Right kidney (tissue), 1 donor: Measurements from ENCODE around the gene MS4A10.

Experiments
- DNase-seq: peaks from one replicate; pipeline ENCODE4 v3.0.0-alpha.2; 2016

The MS4A10 gene

GRCh38 chr11:60766547-60766946, 18.6 kb upstream of the MS4A10 start:
- DNase-seq = no peak

DNA sequence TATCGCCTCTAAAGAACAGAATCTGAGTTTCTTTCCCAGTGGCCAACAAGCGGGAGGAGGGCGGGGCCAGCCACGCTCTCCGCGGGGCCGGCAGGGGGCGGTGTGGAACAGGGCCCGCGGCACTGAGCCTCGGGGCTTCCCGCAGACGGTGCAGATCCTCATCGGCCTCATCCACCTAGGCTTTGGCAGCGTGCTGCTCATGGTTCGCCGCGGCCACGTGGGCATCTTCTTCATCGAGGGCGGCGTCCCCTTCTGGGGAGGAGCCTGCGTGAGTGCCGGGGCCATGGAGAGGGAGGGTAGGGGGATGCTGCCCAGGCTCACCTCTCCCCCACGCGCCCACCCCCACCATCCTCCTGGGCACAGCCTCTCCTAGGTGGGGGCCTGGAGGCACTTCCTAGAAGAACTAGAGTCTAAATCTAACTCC, 17.7 kb upstream of the MS4A10 start:
- DNase-seq = no peak

DNA sequence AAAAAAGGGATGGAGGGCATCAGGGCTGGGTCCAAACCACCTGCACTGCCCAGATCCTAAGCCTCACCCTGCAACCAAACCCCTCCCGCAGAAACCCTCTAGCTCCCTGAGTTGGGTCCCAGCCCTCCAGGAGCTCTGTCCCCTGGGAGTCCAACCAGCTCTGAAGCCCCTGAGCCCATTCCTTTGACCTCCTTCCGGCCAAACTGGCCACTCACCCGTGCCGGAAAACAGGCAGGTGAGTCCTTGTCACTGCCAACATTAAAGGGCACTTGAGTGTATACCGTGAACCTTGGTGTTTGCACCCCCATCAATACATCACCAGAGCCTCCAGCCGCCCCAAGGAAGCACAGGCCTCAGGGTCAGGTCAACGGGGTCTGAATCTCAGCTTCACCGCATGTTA, 16.9 kb upstream of the MS4A10 start:
- no peak for DNase-seq

DNA sequence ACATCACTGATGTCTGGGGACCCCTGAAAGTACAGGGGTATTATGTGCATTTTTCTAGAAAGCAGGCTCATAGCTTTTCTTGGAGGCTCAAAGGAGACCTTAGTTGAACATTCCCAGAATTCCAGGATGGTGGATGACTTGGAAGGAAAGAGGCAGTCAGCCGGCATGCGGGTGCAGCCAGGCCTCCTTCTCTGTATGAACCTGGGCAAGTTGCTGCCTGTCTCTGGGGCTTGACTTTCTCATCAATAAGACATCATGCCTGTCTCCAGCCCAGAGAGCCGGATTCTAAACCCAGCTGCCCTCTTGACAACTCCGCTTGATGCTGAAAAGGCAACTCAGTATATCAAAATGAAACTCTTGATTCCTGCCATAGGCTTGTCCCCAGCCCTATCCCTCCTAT, 15.9 kb upstream of the MS4A10 start:
- no peak for DNase-seq

GRCh38 chr11:60769811-60770210, 15.3 kb upstream of the MS4A10 start:
- DNase-seq = no peak

GRCh38 chr11:60771146-60771545, 14.0 kb upstream of the MS4A10 start:
- DNase-seq = no peak

- DNase-seq = no peak
Observed at GRCh38 chr11:60771879-60772525, 13.1 kb upstream of the MS4A10 start.

- no peak for DNase-seq
Observed at GRCh38 chr11:60772666-60773065, 12.5 kb upstream of the MS4A10 start.

DNA sequence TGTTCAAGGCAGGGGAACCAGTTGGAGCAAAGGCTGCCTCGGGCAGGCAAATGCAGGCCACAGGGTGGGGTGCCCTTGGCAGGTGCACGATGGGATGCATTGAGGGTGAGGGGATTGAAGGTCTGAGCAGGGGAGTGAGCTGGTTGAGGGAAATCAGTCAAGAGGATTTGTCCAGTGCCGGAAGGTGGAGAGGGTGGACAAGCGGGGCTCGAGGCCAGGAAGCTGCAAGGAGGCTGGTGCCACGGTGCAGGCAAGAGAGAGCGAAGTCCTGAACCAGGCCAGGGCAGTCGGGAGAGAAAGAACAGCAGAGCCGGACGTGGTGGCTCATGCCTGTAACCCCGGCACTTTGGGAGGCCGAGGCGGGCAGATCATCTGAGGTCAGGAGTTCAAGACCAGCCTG, 10.4 kb upstream of the MS4A10 start:
- no peak for DNase-seq

DNA sequence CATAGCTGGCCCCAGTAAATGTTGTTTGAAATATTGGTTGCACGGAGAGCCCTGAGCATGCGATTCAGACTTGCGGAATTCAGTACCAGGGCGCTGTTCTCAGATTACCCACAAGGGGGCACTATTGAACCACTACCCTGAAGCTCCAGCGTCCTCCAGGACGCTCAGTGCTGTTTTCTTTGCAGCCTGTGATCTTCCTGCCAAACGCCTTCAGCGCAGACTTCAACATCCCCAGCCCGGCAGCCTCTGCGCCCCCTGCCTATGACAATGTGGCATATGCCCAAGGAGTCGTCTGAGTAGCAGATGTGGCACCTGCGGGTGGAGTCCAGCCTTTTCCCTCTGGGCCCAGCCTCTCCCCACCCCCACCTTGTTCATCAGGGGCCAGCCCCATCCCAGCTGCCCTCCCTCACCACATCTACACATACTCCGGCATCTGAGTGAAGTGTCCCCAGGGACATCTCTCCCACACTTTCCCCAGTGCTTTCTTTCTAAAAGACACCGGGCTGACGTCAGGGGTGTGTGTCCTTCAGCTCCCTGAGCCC, 9.6 kb upstream of the MS4A10 start:
- peak; percentile 56 for DNase-seq

GRCh38 chr11:60776167-60776566, 9.0 kb upstream of the MS4A10 start:
- no peak for DNase-seq

- DNase-seq = no peak
Observed at GRCh38 chr11:60777106-60777505, 8.0 kb upstream of the MS4A10 start.

DNA sequence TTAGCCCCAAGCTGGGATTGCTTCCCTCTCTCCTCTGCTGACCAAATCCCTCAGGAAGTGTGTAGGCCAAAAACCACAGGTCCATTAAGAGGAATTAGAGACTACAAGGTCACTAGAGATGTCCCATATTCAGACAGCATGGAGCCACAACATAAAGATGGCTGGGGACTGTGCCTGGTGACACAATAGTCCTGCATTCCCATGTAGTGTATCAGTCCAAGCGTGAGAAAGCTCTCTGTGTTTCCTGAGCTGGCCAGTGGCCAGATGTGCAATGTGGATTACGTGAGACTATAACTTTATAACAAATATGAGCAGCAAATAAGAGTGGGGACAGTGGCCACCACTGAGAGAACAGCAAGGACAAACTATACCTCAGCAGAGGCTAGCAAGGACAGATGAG, 7.6 kb upstream of the MS4A10 start:
- no peak for DNase-seq

DNA sequence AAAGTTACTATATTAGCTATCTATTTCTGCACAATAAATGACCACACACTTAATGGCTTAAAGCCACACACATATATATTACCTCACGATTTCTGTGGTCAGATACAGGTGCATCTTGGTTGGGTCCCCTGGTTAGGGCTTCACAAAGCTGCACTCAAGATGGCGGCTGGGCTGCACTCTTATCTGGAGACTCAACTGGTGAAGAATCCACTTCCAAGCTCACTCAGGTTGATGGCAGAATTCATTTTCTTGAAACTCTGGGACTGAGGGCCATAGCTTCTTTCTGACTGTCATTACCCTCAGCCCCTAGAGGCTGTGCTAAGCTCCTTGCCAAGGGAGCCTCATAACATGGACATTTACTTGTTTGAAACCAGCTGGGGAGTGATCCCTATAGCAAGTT, 5.1 kb upstream of the MS4A10 start:
- no peak for DNase-seq

GRCh38 chr11:60780774-60781173, 4.4 kb upstream of the MS4A10 start:
- no peak for DNase-seq

DNA sequence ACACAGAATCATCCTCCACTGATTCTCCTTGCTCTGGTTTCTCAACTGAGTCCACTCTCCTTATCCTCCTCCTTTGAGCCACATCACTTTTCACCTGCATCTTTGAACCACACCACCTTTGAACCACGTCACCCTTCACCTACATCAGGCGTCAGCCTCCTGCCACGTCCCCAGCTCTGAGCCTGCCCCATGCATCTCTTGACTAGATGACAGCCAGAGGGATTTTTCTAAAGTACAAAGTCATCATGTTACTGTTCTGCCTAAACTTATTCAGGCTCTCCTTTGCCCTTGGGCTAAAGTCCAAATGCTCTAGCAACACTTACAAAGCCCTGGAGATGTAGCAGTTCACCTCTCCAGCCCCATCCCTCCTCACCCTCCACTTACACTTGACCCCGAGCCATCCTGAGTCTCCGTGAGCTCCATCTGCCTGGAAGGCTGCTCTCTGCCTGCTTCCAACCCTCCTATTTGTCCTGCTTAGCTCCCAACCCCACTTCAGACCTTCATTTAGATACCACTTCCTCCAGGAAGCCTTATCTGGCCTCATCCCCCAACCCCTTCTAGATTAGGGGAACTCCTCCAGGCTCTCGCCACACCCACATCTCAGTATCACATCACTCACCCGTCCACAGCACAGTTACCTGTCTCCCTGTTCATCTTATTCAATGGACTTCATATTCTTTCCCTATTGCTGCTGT, 3.7 kb upstream of the MS4A10 start:
- DNase-seq = no peak

DNA sequence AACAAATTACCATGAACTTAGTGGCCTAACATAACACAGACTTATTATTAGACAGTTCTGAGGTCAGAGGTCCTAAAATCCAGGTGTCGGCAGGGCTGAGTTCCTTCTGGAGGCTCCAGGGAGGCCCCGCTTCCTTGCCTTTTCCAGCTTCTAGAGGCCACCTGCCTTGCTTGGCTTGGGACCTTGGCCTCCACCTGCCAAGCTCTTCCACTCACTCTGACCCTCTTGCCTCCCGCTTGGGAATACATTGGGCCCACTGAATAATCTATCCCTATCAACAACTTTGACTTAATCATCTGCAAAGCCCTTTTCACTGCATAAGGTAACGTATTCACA, 3.2 kb upstream of the MS4A10 start:
- DNase-seq = no peak

DNA sequence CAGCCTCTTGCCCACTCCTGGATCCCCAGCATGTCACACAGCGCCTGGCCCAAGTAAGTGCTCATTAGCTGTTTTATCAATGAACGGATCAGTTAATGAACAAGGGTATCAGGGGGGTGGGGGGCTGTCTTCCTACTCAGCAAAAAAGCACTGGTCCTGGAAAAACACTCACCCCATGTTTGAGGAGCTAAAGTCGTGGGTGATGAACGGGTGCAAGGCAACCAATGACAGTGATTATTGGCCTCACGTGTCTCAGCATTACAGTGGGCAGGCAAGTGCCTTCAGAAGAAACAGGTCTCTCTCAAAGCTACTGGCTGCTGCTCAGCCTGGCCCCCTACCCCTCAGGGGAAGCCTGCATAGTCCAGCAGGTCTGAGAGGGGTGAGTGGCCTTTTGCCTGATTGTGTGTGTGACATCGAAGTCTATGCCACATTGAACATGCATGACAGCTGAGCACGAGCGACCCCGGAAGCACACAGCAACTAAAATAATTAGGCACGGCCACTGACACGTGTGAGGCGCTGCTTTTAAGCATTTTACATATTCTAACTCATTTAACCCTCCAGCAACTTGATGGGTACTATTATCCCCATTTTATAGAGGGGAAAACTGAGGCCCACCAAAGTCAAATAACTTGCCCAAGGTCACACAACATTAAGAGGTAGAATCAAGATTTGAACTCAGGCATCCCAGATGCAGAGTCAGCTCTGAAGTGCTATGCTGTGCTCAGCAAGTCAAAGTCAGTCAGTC, 2.6 kb upstream of the MS4A10 start:
- DNase-seq = no peak

- DNase-seq = no peak
Observed at GRCh38 chr11:60783141-60783484, 2.0 kb upstream of the MS4A10 start.

DNA sequence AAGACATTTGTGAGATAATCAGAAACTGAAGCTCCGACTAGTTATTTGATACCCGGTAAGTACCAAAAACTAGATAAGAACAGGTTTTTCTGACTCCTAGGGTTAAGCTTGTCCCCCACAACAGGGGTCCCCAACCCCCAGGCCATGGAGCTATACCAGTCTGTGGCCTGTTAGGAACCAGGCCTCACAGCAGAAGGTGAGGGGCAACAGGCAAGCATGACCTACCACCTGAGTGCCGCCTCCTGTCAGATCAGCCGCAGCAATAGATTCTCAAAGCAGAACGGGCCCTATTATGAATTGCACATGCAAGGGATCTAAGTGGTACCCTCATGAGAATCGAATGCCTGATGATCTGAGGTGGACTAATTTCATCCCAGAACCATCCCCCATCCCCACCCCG, 1.2 kb upstream of the MS4A10 start:
- no peak for DNase-seq

- DNase-seq = no peak
Observed at GRCh38 chr11:60785806-60786361, 751 bp downstream of the MS4A10 start.

DNA sequence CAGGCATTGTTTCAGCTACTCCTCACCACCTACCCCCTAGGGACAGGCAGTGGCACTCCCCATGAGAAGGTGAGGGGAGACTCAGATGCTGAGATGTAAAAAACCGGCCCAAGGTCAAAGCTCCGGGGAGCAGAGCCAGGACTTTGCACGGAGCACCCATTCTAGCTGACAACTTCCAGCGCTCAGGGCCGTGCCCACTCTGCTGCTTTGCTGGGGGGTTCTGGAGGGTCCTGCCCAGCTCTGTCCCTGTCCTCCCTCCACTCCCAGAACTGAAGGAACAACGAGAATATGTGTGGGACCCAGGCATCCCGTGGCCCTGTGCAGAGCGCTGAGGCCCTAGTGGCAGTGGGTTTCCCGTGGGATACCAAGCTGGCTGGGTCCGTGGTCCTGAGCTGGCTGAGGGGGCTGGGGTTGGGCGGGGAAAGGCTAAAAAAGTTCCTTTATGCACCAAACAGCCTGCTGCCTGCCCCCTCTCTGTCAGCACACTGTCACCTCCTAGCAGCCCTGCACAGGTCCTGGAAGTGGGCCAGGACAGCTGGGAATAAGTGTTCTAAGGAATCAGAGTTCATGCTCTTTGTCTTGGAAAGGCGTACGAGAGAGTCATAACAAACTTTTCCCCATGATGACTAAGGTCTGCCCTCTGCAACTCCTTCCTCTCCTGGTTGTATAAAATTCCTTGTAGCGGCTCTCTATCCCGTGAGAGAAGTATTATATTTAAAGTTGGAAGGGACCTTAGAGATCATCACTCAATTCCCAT, 1.9 kb downstream of the MS4A10 start:
- DNase-seq = no peak
